HG03175 (cell line): Measurements from ENCODE around the gene FLCN.

Experiments
- ATAC-seq: cut with Tn5 transposase; IDR thresholded peaks from one replicate; pipeline ENCODE4 v1.9.1; 2021; ENCODE audit warnings: mild to moderate bottlenecking, moderate library complexity; ENCODE audit not compliant: unreplicated experiment

The FLCN gene

GRCh38 chr17:17170346-17170985 is 66.5 kb downstream of the FLCN start:
- no peak for ATAC-seq

- ATAC-seq, result no peak
Observed at GRCh38 chr17:17169396-17169795, 67.6 kb downstream of the FLCN start.

- no peak for ATAC-seq
Observed at GRCh38 chr17:17168401-17168800, 68.6 kb downstream of the FLCN start.

- ATAC-seq, result no peak
Observed at GRCh38 chr17:17167986-17168385, 69.0 kb downstream of the FLCN start.

GRCh38 chr17:17167356-17167755 is 69.6 kb downstream of the FLCN start:
- no peak for ATAC-seq

GRCh38 chr17:17166446-17166845 is 70.5 kb downstream of the FLCN start:
- ATAC-seq, result no peak

GRCh38 chr17:17165666-17166308 is 71.2 kb downstream of the FLCN start:
- no peak for ATAC-seq

- no peak for ATAC-seq
Observed at GRCh38 chr17:17164676-17165075, 72.3 kb downstream of the FLCN start.

- ATAC-seq, result no peak
Observed at GRCh38 chr17:17164156-17164555, 72.8 kb downstream of the FLCN start.
